Astrocyte (in vitro differentiated cells and primary cell): ENCODE results near the gene SMARCD1. TPM values are rescaled to one million over a fixed set of nuclear protein-coding genes. Genes with fewer than 3 reads are reported as not detected.

ENCODE experiments used
- DNase-seq: peaks from one replicate; pipeline ENCODE4 v3.0.0-alpha.2; 2010; ENCODE audit warnings: low read depth
- FAIRE-seq: peaks from 2 replicates; lab custom pipeline; 2011; peaks lifted over from hg19 to GRCh38; lab: Jason Lieb, UNC
- H2AFZ ChIP-seq: 2 replicates; pipeline ENCODE4 v1.6.0; 2012; ENCODE audit warnings: low read depth, low read length, inconsistent platforms
- H3K27ac ChIP-seq: 2 replicates; pipeline ENCODE4 v1.5.1; 2011; ENCODE audit warnings: low read depth, low read length, inconsistent platforms
- H3K27me3 ChIP-seq: 2 replicates; pipeline ENCODE4 v1.6.0; 2011; ENCODE audit warnings: low read length, inconsistent platforms; ENCODE audit not compliant: insufficient read depth
- H3K36me3 ChIP-seq: 2 replicates; pipeline ENCODE4 v1.5.1; 2011; ENCODE audit warnings: low read length, inconsistent platforms; ENCODE audit not compliant: insufficient read depth
- H3K4me1 ChIP-seq: 2 replicates; pipeline ENCODE4 v1.5.1; 2011; ENCODE audit warnings: low read length, inconsistent platforms; ENCODE audit not compliant: insufficient read depth
- H3K4me2 ChIP-seq: 2 replicates; pipeline ENCODE4 v1.6.0; 2012; ENCODE audit warnings: low read length, inconsistent platforms
- H3K4me3 ChIP-seq: 2 replicates; pipeline ENCODE4 v1.5.1; 2011; ENCODE audit warnings: low read depth, mild to moderate bottlenecking, low read length, inconsistent platforms; ENCODE audit not compliant: insufficient read depth
- H3K79me2 ChIP-seq: 2 replicates; pipeline ENCODE4 v1.6.0; 2012; ENCODE audit warnings: mild to moderate bottlenecking, low read length, inconsistent platforms; ENCODE audit not compliant: insufficient read depth
- H3K9ac ChIP-seq: 2 replicates; pipeline ENCODE4 v1.6.0; 2012; ENCODE audit warnings: mild to moderate bottlenecking, low read length, inconsistent platforms
- H3K9me3 ChIP-seq: 2 replicates; pipeline ENCODE4 v1.5.1; 2012; ENCODE audit warnings: low read depth, mild to moderate bottlenecking, low read length, inconsistent platforms; ENCODE audit not compliant: insufficient read depth
- H4K20me1 ChIP-seq: 2 replicates; pipeline ENCODE4 v1.6.0; 2012; ENCODE audit warnings: low read length, inconsistent platforms; ENCODE audit not compliant: insufficient read depth
- H3K27ac Mint-ChIP-seq: one replicate; pipeline ENCODE4 v1.8.0; 2021; ENCODE audit warnings: mild to moderate bottlenecking, mixed read lengths; ENCODE audit not compliant: unreplicated experiment
- H3K27me3 Mint-ChIP-seq: one replicate; pipeline ENCODE4 v1.8.0; 2021; ENCODE audit warnings: low read depth, mixed read lengths; ENCODE audit not compliant: unreplicated experiment
- H3K36me3 Mint-ChIP-seq: one replicate; pipeline ENCODE4 v1.8.0; 2021; ENCODE audit warnings: low read depth, mixed read lengths; ENCODE audit not compliant: unreplicated experiment
- H3K4me1 Mint-ChIP-seq: one replicate; pipeline ENCODE4 v1.8.0; 2021; ENCODE audit warnings: low read depth, mixed read lengths; ENCODE audit not compliant: unreplicated experiment
- H3K4me3 Mint-ChIP-seq: one replicate; pipeline ENCODE4 v1.8.0; 2021; ENCODE audit warnings: mild to moderate bottlenecking, moderate library complexity, mixed read lengths; ENCODE audit not compliant: unreplicated experiment
- H3K9me3 Mint-ChIP-seq: one replicate; pipeline ENCODE4 v1.8.0; 2021; ENCODE audit warnings: mild to moderate bottlenecking, mixed read lengths; ENCODE audit not compliant: unreplicated experiment
- CTCF ChIP-seq: IDR thresholded peaks from 2 replicates; pipeline ENCODE4 v1.5.1; 2011; ENCODE audit warnings: low read depth, mild to moderate bottlenecking, inconsistent platforms, low read length, moderate library complexity; ENCODE audit not compliant: insufficient read depth
- EZH2 ChIP-seq: IDR thresholded peaks from 2 replicates; pipeline ENCODE4 v1.6.1; 2012; ENCODE audit warnings: mild to moderate bottlenecking, low read length, inconsistent platforms; ENCODE audit not compliant: insufficient read depth
- total RNA-seq: library from RNA; stranded (reverse); gene quantifications from 2 replicates; pipeline ENCODE4 v1.2.1, GENCODE V29; 2021

Gene SMARCD1
- total RNA-seq, 1 donor from 2014 or later, result 64.4 TPM

- Histone ChIP-seq H3K4me3 (no peak overlapping the region), H3K4me1 (peaks cover 16% of the 10 kb centered on the region), H4K20me1 (no peaks in the 10 kb centered on the region), H3K27ac (no peak overlapping the region), H3K36me3 (peaks cover 1% of the 10 kb centered on the region), H3K4me2 (no peak overlapping the region), H2AFZ (no peak overlapping the region), H3K79me2 (no peaks in the 10 kb centered on the region), H3K9ac (no peak overlapping the region), H3K27me3 (no peaks in the 10 kb centered on the region), H3K9me3 (no peaks in the 10 kb centered on the region)
- peaks cover 7% of the 10 kb centered on the region for H3K36me3 Mint-ChIP-seq
- no peaks in the 10 kb centered on the region for H3K9me3 Mint-ChIP-seq
- TF ChIP-seq CTCF (no peak), EZH2 (no peak)
- H3K4me1 Mint-ChIP-seq, result peaks cover 17% of the 10 kb centered on the region
- no peak for DNase-seq
- H3K4me3 Mint-ChIP-seq, result no peak overlapping the region
- H3K27ac Mint-ChIP-seq, result no peak overlapping the region
- H3K27me3 Mint-ChIP-seq, result peaks cover 10% of the 10 kb centered on the region
- FAIRE-seq, result no peak
Observed at GRCh38 chr12:50106907-50107306, 21.8 kb downstream of the SMARCD1 start.

- no peak for FAIRE-seq
- H3K4me2 ChIP-seq, result no peak overlapping the region
- H3K79me2 ChIP-seq, result peaks cover 4% of the 10 kb centered on the region
- Mint-ChIP-seq H3K9me3 (no peaks in the 10 kb centered on the region), H3K27ac (no peak overlapping the region), H3K27me3 (peaks cover 10% of the 10 kb centered on the region), H3K4me3 (no peak overlapping the region), H3K36me3 (peaks cover 6% of the 10 kb centered on the region), H3K4me1 (peaks cover 17% of the 10 kb centered on the region)
- H3K9me3 ChIP-seq, result no peaks in the 10 kb centered on the region
- no peak overlapping the region for H3K4me3 ChIP-seq
- no peak for TF ChIP-seq EZH2
- no peak for TF ChIP-seq CTCF
- no peak for DNase-seq
- no peaks in the 10 kb centered on the region for H3K27me3 ChIP-seq
- no peak overlapping the region for H3K27ac ChIP-seq
- no peak overlapping the region for H2AFZ ChIP-seq
- H3K9ac ChIP-seq, result no peak overlapping the region
- H3K4me1 ChIP-seq, result peaks cover 16% of the 10 kb centered on the region
- H4K20me1 ChIP-seq, result no peaks in the 10 kb centered on the region
- no peaks in the 10 kb centered on the region for H3K36me3 ChIP-seq
Observed at GRCh38 chr12:50107416-50108268, 22.5 kb downstream of the SMARCD1 start.

GRCh38 chr12:50109319-50109718 is 24.2 kb downstream of the SMARCD1 start:
- H4K20me1 ChIP-seq, result peaks cover 3% of the 10 kb centered on the region
- H3K36me3 ChIP-seq, result no peaks in the 10 kb centered on the region
- H3K4me3 ChIP-seq, result no peak overlapping the region
- H3K4me2 ChIP-seq, result no peak overlapping the region
- peaks cover 20% of the 10 kb centered on the region for H3K79me2 ChIP-seq
- H3K27ac ChIP-seq, result no peak overlapping the region
- Mint-ChIP-seq H3K9me3 (no peaks in the 10 kb centered on the region), H3K27me3 (peaks cover 10% of the 10 kb centered on the region), H3K27ac (no peak overlapping the region), H3K36me3 (peaks cover 9% of the 10 kb centered on the region), H3K4me1 (peaks cover 20% of the 10 kb centered on the region), H3K4me3 (no peak overlapping the region)
- no peak overlapping the region for H3K9ac ChIP-seq
- TF ChIP-seq EZH2, result no peak
- FAIRE-seq (no peak), DNase-seq (no peak)
- H3K27me3 ChIP-seq, result no peaks in the 10 kb centered on the region
- H2AFZ ChIP-seq, result no peak overlapping the region
- peaks cover 10% of the 10 kb centered on the region for H3K4me1 ChIP-seq
- H3K9me3 ChIP-seq, result no peaks in the 10 kb centered on the region
